ENCODE results near the gene TMEM229A. TPM values are rescaled to one million over a fixed set of nuclear protein-coding genes. Genes with fewer than 3 reads are reported as not detected.

The TMEM229A gene
- total RNA-seq, 1 experiment from 2014 or later: 0.50 TPM

- POLR2A ChIA-PET: no interaction called here
- TF ChIP-seq CTCF (IDR thresholded peaks at IDR 0.05; ENCODE audit: insufficient read depth in 1 of 2, low read depth in 1 of 2, low read length in 1 of 2, severe bottlenecking in 1 of 2, unreplicated experiment in 1 of 2): no peak
- no TSS peak for BruUV-seq (replicated peaks)
- Mint-ChIP-seq H3K4me3 (ENCODE audit: unreplicated experiment) (no peak overlapping the region), H3K9me3 (ENCODE audit: unreplicated experiment) (no peaks in the 10 kb centered on the region), H3K4me1 (ENCODE audit: low read depth, unreplicated experiment) (no peaks in the 10 kb centered on the region), H3K36me3 (ENCODE audit: insufficient read depth, unreplicated experiment) (no peaks in the 10 kb centered on the region), H3K27ac (ENCODE audit: unreplicated experiment) (no peak overlapping the region), H3K27me3 (ENCODE audit: insufficient read depth, unreplicated experiment) (no peaks in the 10 kb centered on the region)
- no peaks in the 10 kb centered on the region for H3K9me3 ChIP-seq
- no peaks in the 10 kb centered on the region for H3K4me1 ChIP-seq
- H3K36me3 ChIP-seq (ENCODE audit: control insufficient read depth, insufficient read depth, low read length): no peaks in the 10 kb centered on the region
- no peaks in the 10 kb centered on the region for H3K27me3 ChIP-seq (replicated peaks; ENCODE audit: control insufficient read depth, insufficient read depth, low read length)
- no peak overlapping the region for H3K4me3 ChIP-seq (ENCODE audit: low read depth, low read length)
- intact Hi-C loops (cut with micrococcal nuclease; ENCODE audit: unreplicated experiment): no loop called here
- CTCF ChIA-PET: no interaction called here
- DNase-seq: no peak
These were observed 25.0 kb upstream of the TMEM229A start for GRCh38 chr7:124057872-124058271.

- Mint-ChIP-seq H3K36me3 (ENCODE audit: insufficient read depth, unreplicated experiment) (no peaks in the 10 kb centered on the region), H3K9me3 (ENCODE audit: unreplicated experiment) (no peaks in the 10 kb centered on the region), H3K4me3 (ENCODE audit: unreplicated experiment) (no peak overlapping the region), H3K27me3 (ENCODE audit: insufficient read depth, unreplicated experiment) (no peaks in the 10 kb centered on the region), H3K27ac (ENCODE audit: unreplicated experiment) (no peak overlapping the region), H3K4me1 (ENCODE audit: low read depth, unreplicated experiment) (peaks cover 6% of the 10 kb centered on the region)
- H3K27me3 ChIP-seq (replicated peaks; ENCODE audit: control insufficient read depth, insufficient read depth, low read length): no peaks in the 10 kb centered on the region
- no peak overlapping the region for H3K4me3 ChIP-seq (ENCODE audit: low read depth, low read length)
- TF ChIP-seq CTCF (IDR thresholded peaks at IDR 0.05; ENCODE audit: insufficient read depth in 1 of 2, low read depth in 1 of 2, low read length in 1 of 2, severe bottlenecking in 1 of 2, unreplicated experiment in 1 of 2): no peak
- no peaks in the 10 kb centered on the region for H3K36me3 ChIP-seq (ENCODE audit: control insufficient read depth, insufficient read depth, low read length)
- ChIA-PET POLR2A (no interaction called here), CTCF (no interaction called here)
- DNase-seq: no peak
- intact Hi-C loops (cut with micrococcal nuclease; ENCODE audit: unreplicated experiment): no loop called here
- no TSS peak for BruUV-seq (replicated peaks)
- H3K9me3 ChIP-seq: no peaks in the 10 kb centered on the region
- H3K4me1 ChIP-seq: no peaks in the 10 kb centered on the region
These were observed 23.4 kb upstream of the TMEM229A start for GRCh38 chr7:124056234-124056633.

- H3K9me3 ChIP-seq: no peaks in the 10 kb centered on the region
- no TSS peak for BruUV-seq (replicated peaks)
- H3K4me3 ChIP-seq (ENCODE audit: low read depth, low read length): no peak overlapping the region
- Mint-ChIP-seq H3K36me3 (ENCODE audit: insufficient read depth, unreplicated experiment) (no peaks in the 10 kb centered on the region), H3K9me3 (ENCODE audit: unreplicated experiment) (no peaks in the 10 kb centered on the region), H3K27me3 (ENCODE audit: insufficient read depth, unreplicated experiment) (no peaks in the 10 kb centered on the region), H3K4me1 (ENCODE audit: low read depth, unreplicated experiment) (peaks cover 6% of the 10 kb centered on the region), H3K4me3 (ENCODE audit: unreplicated experiment) (no peak overlapping the region), H3K27ac (ENCODE audit: unreplicated experiment) (no peak overlapping the region)
- ChIA-PET POLR2A (no interaction called here), CTCF (no interaction called here)
- intact Hi-C loops (cut with micrococcal nuclease; ENCODE audit: unreplicated experiment): no loop called here
- no peak for DNase-seq
- H3K36me3 ChIP-seq (ENCODE audit: control insufficient read depth, insufficient read depth, low read length): no peaks in the 10 kb centered on the region
- H3K27me3 ChIP-seq (replicated peaks; ENCODE audit: control insufficient read depth, insufficient read depth, low read length): no peaks in the 10 kb centered on the region
- H3K4me1 ChIP-seq: no peaks in the 10 kb centered on the region
- no peak for TF ChIP-seq CTCF (IDR thresholded peaks at IDR 0.05; ENCODE audit: insufficient read depth in 1 of 2, low read depth in 1 of 2, low read length in 1 of 2, severe bottlenecking in 1 of 2, unreplicated experiment in 1 of 2)
These were observed 19.0 kb upstream of the TMEM229A start for GRCh38 chr7:124051681-124052377.
